Ramos (cell line): Measurements from ENCODE around the gene LYVE1.

ENCODE experiments used
- in situ Hi-C: fragments of 300-500 bp; cut with MboI; formaldehyde crosslinking; loops from one replicate; pipeline ENCODE4 v1.14.3; 2022; ENCODE audit warnings: low sequenced_read_pairs; ENCODE audit not compliant: unreplicated experiment

LYVE1 gene

DNA sequence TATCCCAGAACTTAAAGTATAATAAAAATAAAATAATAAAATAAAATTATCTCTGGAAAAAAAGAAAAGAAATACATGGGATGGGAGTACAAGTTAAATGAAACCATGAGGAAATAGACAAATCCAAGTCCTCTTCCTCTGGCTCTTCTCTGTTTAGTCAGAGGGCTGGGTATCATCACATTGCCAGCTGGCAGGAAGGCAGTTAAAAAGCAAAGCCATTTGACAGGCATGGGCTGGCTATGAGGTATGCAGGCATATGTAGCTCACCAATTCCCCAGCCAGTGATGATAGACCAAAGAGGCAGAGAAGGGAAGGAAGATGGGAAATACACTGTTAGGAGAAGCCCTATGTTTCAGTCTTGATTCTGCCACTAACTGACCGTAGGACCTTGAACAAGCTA is 6.5 kb downstream of the LYVE1 start:
- in situ Hi-C loops: no loop called here

DNA sequence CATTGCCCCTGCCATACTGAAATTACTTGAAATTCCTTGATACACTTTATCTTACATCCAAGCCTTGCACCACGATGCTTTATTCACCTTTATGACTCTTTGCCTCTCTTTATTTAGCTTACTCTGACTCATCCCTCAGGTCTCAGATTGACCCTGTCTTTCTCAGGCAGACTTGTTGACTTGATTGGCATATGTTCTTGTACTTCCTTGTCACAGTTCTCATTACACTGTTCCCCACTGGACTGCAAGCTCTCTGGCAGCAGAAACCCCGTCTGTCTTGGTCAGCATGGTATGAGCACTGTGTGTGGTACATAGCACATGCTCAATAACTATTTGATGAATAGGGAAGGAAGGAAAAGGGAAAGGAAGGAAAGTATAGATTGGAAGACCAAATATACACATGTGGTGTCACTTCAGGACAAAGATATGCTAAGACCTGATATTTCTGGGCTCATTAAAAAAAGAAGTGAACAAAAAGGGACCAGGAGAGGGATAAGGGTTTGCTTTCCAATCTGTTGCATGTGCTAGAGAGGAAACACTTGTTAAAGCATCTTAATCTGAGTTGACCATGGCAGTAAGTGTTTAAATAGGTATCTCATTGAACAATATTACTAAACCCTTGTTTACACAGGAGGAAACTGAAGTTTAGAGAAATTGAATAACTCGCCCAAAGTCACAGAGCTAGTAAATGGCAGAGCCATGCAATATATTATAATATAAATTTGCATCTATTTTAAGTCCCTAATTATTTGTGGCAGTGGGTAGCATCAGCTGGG is 7.2 kb downstream of the LYVE1 start:
- in situ Hi-C loops: no loop called here

DNA sequence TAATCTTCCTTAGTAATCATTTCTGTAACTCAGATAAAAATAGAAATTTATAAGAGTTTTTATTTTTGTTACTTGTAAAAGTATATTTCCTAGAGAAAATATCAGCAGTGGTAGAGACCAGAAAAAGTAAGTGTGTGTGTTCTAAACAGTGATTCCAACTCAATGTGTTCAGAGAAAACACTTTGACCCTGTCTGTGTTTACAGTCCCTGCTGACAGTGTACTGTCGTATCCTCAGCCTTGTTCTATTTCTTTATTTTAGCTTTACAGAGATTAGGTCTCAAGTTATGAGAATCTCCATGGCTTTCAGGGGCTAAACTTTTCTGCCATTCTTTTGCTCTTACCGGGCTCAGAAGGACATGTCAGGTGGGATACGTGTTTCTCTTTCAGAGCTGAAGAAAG is 10.2 kb downstream of the LYVE1 start:
- in situ Hi-C loops: no loop called here

DNA sequence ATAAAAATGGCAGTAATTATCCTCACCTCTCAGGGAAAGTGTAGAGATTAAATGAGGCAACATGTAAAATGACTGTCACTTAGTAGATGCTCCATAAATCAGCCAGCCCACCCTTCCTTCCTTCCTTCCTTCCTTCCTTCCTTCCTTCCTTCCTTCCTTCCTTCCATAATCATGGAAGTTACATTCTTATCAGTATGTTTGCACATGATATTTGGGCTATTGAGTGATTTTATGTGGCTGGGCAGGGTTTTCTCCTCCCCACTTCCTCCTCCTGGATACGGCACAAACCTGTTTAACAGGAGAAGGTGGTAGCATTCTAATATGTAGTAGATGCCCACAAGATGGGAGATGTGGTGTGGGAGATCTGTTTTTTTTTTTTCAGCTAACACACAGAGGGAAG is 11.9 kb downstream of the LYVE1 start:
- in situ Hi-C loops: no loop called here

DNA sequence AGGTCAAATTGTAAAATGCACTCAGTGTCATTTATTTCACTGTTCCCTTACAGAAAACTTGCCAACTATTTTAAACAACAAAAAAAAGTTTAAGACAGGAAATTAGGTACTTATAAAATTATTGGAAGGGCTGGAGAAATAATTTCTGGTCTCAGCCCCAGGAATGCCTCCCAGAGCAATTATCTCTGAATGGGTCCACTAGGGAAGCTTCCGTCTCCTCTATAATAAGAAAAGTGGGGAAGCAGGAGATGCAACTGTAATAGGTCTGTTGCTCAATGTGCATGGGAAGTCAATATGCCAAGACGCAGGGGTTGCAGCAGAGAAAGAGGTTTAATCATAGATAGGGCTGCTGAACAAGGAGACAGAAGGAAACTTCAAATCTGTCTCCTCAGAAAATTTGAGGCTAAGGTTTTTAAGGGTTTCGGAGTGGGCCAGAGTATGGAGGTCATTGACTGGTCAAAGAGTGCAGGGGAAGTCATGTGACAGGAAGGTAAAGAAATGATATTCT is 16.6 kb downstream of the LYVE1 start:
- in situ Hi-C loops: no loop called here

DNA sequence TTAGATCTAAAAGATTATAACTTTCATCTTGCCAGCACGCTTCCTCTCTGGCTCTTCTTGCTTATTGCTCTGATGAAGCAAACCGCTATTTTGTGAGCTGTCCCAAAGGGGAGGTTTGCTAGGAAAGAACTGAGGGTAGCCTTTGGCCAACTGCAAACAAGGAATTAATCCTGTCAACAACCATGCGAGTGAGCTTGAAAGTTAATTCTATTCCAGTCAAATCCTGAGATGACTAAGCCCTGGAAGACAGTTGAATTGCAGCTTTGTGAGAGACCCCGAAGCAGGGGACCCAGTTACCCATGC is 17.2 kb downstream of the LYVE1 start:
- in situ Hi-C loops: no loop called here

DNA sequence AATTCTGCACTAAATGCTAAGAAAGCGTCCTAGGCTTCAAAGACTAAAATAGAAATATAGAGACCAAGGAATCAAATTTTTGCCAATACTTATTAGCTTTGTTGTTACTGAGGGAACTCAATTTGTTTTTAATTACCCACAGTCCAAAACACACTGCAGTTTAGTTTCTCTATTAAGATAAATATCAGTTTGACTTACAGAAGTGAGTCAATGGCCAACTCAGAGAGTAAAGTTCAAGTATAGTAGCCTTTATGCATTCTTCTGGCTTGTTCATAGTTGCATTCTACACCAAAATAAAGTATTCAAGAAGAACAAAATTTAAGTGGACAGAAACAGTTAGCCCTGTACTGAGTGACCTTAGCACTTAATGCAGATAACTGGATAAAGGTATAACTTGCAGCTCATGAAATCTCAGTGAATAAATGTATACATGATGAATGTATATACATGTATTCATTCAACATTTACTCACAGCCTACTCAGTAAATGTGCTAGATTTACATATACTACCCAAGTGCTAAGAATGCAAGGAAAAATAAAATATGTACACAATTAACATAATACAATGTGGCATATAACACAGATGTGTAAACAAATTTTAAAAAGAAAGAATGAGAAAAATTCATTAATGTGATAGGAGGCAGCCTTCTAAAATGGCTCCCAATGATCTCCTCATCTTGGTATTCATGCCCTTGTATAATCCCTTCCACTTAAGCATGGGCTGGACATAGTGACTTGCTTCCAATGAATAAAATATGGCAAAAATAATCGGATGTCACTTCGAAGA is 17.8 kb downstream of the LYVE1 start:
- in situ Hi-C loops: no loop called here

DNA sequence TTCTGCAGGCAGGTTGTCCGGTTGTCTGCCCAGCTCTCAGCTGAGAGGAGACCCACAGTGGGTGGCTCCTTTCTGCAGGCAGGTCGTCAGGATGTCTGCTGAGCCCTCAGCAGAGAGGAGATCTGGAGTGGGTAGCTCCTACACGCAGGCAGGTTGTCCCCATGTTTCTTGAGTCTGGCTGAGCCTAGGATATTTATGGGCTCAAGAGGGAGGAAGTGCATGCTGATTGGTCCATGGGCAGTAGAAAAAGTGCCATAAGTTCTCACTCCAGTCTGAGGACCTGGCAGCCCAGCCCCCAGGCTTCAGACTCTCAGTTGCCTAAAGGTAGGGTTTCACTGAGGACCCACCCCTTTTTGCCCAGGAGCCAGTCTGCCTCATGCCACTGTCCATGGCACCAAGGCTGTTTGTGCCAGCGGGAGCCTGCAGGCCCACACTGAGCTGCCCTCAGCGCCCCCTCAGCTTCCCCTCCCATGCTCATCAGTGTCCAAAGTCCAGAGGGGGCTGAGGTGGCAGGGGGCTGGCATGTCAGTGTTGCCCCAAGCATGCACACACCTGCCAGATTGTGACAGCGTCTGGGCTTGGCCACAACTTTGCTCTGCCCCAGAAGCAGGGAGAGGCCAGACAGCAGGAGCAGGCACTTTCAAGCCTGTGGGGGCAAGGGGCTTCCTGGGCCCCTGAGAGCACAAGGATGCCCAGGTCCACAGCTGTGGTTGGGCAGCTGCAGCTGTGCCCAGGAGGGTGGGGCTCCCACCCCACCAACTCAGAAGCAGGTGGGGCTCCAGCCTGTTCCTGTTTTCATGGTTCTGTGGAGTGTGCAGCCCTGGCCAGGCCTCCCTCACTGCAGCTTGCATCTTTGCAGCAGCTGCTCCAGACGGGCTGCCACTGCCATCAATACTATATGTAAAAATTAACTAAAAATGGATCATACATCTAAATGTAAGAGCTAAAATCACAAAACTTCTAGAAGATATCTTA is 23.7 kb downstream of the LYVE1 start:
- in situ Hi-C loops: no loop called here

DNA sequence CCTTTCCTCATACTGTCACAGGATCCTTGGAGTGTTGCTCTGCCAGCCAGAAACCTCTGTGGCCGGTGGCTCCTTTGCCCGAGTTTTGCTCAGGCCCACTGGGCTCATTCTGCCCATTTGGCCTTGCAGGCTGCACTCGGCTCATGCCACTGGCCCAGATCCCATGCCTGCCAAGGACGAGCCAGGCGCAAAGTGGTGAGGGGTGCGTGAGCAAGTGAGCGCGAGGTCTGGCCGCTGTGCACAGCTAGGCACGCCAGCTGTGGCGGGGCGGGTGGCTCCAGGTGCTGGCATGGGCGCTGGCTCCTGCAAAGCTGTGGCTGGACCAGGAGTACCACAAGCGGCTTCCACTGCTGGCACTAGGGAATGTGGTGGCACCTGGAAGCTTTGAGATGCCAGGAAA is 24.7 kb downstream of the LYVE1 start:
- in situ Hi-C loops: no loop called here

DNA sequence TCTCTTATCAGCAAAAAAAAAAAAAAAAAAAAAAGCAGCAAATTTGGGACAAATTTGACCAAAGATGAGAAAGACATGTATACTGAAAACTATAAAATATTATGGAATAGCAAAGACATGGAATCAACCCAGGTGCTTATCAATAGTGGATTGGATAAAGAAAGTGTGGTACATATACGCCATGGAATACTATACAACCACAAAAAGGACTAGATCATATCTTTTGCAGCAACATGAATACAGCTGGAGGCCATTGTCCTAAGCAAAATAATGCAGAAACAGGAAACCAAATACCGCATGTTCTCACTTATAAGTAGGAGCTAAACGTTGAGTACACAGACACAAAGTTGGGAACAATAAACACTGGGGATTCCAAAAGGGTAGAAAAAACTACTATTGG is 25.7 kb downstream of the LYVE1 start:
- in situ Hi-C loops: no loop called here

DNA sequence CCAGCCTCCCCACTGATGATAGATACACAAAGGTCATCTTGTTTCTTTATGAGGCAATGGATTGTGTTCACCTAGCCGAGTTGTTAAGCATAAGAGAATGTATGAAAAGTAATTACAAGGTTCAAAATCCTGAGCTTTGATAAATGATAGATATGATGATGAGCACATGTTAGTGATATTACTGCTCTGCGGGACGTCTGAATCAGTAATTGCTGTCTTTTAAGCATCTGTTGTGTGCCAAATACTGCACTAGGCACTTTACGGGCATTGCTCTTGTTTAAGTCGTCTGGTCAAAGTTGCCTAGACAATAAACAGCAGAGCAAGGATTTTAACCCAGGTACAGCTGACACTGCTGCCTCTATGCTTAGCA is 26.9 kb downstream of the LYVE1 start:
- in situ Hi-C loops: no loop called here

DNA sequence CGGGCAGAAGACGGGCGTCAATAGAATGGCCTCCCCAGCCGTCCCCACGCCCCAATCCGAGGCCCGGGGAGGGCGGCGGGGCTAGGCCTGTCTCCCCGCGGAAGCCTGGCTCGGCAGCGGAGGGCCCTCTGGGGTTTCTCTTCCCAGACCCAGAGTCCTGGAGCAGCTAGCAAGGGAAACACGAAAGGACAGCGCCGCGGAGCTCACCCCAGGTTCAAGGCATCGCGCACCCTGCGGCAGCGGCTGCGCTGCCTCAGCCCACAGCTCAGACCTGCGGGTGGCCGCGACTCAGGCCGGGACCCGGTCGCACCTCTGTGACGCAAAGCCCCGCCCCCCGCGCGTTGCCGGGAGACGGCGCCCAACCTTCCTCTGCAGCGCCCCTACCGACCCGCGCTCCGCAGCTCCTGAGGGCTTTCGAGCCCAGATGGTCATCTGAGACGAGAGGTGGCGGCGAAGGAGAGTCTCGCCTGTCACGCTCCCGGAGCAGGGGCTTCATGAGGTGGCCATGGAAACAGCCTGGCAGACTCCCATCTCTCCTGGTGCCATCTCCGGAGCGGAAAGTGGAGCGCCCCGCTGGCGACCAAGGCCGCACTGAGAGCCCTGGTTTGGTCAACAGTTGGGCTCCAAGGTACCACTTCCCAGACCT is 27.4 kb downstream of the LYVE1 start, which contains the start of gene RNF141:
TSS of gene RNF141 (minus strand) at position 273 of the 646 bp plus-strand sequence. CDS start 7,029 bp downstream, outside the sequence.
- in situ Hi-C loops: no loop called here

DNA sequence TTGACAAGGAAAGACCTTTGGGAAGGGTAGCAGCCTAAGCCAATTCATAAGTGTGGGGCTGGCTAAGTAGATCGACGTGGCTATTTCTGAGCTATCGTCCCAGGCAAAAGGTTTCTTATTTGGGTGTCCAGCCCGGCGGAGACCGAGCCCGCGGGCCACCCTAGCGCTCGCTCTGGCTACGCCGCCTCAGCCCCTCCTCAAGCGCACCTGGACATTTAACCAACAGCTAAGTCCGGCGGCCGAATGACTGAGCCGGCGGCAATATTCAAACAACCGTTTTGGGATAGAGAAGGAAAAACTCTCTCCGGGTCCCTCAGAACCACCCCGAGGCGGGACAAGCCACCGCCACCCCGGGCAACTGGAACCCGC is 27.9 kb downstream of the LYVE1 start:
- in situ Hi-C loops: no loop called here

DNA sequence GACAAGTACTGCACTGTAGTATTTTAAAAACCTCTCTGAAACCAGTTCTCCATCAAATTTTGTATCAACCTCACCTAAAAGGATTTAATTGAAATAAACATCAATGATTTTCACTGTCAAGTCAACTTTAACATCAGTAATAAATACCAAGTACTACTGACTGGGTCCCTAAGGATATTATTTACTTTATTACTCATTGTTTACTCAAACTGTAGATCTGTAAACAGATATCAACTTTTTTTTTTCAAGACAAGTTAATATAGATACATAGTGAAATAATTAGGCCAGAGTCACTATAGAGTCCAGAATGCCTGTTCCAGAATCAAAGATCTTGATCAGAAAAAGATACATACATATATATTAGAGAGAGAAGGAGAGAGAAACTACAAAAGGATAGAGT is 29.1 kb downstream of the LYVE1 start:
- in situ Hi-C loops: no loop called here

DNA sequence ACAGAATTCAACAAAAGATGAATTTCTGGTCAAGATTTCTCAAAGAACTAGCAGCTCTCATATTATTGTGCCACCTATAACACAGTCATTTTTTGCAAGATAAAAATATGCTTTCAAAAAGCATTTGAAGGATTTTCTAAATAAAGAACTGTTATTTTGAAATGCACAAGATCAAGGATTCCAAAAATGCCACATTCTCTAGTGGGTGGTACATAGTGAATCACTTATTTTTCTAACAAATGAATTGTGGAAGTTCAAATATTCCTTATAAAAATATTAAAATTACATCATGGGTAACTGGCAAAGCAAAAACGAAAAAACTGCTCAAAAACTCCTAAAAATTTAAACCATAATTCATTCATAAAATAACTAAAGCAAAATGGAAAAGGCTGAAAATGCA is 29.5 kb downstream of the LYVE1 start:
- in situ Hi-C loops: no loop called here

DNA sequence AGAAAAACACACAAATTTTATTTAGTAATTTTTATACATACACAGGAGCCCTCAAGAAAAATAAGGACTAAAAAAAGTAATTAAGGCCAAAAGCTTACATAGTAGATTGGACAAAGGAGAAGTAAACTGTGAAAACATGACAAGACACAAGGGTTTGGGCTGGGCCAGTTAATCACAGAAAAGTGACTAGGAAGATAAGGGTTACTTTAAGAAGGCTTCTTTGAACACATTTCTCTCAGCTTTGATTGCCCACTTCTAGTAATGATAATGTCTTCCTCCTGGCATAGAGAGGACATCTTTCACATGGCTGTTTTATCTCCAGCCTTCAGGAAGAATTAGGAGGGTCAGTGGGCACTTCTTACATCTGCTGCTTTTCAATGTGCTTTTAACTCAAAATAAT is 30.9 kb downstream of the LYVE1 start:
- in situ Hi-C loops: no loop called here

DNA sequence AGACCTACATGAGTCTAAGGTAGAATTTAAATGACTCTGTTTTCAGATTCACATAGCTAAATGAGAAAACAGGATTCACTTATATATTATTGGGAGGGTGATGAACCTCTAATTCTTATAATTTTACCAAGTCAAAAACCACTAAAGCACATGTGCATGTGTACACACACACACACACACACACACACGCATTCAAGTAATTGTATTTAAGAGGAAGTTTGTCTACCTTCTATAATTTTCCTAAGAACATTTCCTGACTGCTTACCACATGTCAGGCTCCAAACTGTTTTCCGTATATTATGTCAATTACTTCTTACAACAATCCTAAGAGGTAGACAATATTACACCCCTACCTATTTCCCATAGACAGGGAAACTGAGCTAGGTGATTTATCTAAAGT is 34.1 kb downstream of the LYVE1 start:
- in situ Hi-C loops: no loop called here

DNA sequence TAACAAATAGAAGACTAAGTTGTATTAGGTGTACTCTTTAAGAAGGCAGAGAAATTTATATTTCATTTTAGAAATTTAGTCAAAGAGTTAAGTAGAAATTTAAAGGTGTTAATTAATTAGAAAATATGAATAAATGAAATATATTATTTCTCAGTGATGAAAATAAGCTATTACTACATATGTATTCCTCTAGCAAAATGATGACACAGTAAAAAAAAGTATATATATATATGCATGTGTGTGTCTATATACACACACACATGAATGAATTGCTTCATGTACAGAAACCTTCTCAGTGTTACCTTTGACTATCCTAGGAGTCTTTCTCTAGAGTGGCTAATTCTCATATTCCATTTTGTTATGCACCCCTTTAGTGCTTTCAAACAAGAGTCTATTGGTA is 35.1 kb downstream of the LYVE1 start:
- in situ Hi-C loops: no loop called here

DNA sequence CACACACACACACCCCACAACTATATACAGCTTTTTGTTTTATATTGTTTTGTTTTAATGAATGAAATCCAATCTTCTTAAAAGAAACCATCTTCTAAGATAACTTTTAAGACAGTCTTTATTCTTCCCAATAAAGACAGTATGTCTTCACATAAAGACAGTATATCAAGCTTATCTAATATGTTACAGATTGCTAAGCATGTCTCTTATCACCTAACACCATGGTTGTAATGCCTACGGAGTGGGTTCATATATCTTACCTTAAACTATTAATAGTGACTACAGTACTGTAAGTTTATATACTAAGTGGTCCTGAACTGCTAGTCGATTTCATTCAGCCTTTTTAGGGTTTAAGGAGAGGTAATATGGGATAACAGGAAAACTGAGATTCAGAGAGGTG is 35.9 kb downstream of the LYVE1 start:
- in situ Hi-C loops: no loop called here

DNA sequence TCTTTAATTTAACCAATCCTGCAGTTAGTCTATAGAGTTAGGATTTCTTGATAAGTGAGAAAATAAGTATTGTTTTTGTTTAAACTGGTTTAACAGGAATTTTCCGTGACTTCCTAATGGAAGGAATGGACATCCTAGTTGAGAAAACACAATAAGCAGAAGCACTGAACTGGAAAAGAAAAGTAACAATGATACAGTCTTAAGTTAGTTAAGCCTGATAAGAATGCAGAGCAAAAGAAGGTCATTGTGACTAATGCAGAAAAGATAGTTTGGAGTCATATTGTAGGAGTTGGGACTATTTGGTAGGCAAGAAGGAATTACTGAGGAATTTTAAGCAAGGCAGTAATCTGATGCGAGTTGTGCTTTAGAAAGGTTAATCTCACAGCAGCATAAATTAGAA is 39.2 kb downstream of the LYVE1 start:
- in situ Hi-C loops: no loop called here
